RWPE1 (cell line): Measurements from ENCODE around the gene TDRD7.

Source experiments
- CTCF ChIA-PET: fragments of 350-600 bp; sonication (Branson Sonifier 250); formaldehyde crosslinking; extraction: SDS; loops from one replicate; lab custom pipeline; 2021; lab: Yijun Ruan, JAX
- POLR2A ChIA-PET: fragments of 400-600 bp; formaldehyde crosslinking; extraction: SDS; loops from one replicate; lab custom pipeline; 2020; ENCODE audit warnings: antibody characterized with exemption; ENCODE audit not compliant: low non-redundant PET; lab: Yijun Ruan, JAX
- DNase-seq: peaks from one replicate; pipeline ENCODE4 v3.0.0; 2012; ENCODE audit warnings: low spot score
- H3K27ac ChIP-seq: fragments of 450-650 bp; 2 replicates; pipeline ENCODE4 v1.5.1; 2017
- CTCF ChIP-seq: fragments of 450-650 bp; conservative IDR thresholded peaks from 2 replicates; pipeline ENCODE4 v1.5.1; 2017; ENCODE audit warnings: low read depth, mild to moderate bottlenecking

Gene TDRD7

GRCh38 chr9:97411789-97412625 is at the start of gene TDRD7:
TSS of gene TDRD7 (plus strand) at chr9:97412096. CDS start at chr9:97428466, 16,370 bp downstream.
- ChIA-PET POLR2A (no interaction called here), CTCF (interaction anchor here (0.6 to 2.1 kb wide), 10 partner anchors 10 to 350 kb away, joined by 3 to 7 read pairs (median 4); no protein-coding TSS in a partner anchor)
- H3K27ac ChIP-seq: peak within 1 kb of the TSS; percentile 63
- TF ChIP-seq CTCF: peak; percentile 100
- DNase-seq: peak; percentile 98

- ChIA-PET CTCF (interaction anchor here (1.0 kb wide), 1 partner anchor 24 kb away, joined by 3 read pairs; no protein-coding TSS in a partner anchor), POLR2A (no interaction called here)
- no peak for DNase-seq
- no peak for TF ChIP-seq CTCF
- no peak overlapping the region for H3K27ac ChIP-seq
Observed at GRCh38 chr9:97362777-97363545, 48.9 kb upstream of the TDRD7 start.

- ChIA-PET CTCF (interaction anchor here (0.7 to 1.0 kb wide), 4 partner anchors 11 to 24 kb away, joined by 3 to 6 read pairs (median 4); no protein-coding TSS in a partner anchor), POLR2A (no interaction called here)
- no peak for DNase-seq
- no peak for TF ChIP-seq CTCF
- no peak overlapping the region for H3K27ac ChIP-seq
Observed at GRCh38 chr9:97363661-97364299, 48.1 kb upstream of the TDRD7 start.

GRCh38 chr9:97364769-97365490 is 47.0 kb upstream of the TDRD7 start:
- CTCF ChIA-PET: interaction anchor here (0.6 to 1.2 kb wide), 4 partner anchors 10 to 592 kb away, joined by 3 to 6 read pairs (median 6); no protein-coding TSS in a partner anchor
- POLR2A ChIA-PET: no interaction called here
- DNase-seq: peak; percentile 60

GRCh38 chr9:97365634-97366033 is 46.3 kb upstream of the TDRD7 start:
- ChIA-PET CTCF (interaction anchor here (0.6 to 1.2 kb wide), 2 partner anchors 509 to 592 kb away, joined by 3 to 6 read pairs; no protein-coding TSS in a partner anchor), POLR2A (no interaction called here)
- no peak for DNase-seq
- no peak overlapping the region for H3K27ac ChIP-seq
- no peak for TF ChIP-seq CTCF

More at GRCh38 chr9:97364769-97365490, 47.0 kb upstream of the TDRD7 start:
- no peak for TF ChIP-seq CTCF
- no peak overlapping the region for H3K27ac ChIP-seq
